HepG2 (cell line): ENCODE results near the gene ADIPOR2. TPM values are rescaled to one million over a fixed set of nuclear protein-coding genes. Genes with fewer than 3 reads are reported as not detected.

Experiments
- ATAC-seq: fragments of 200-7000 bp; cut with Tn5 transposase; 3 replicates; pipeline ENCODE4 v1.9.1; 2020; ENCODE audit warnings: mild to moderate bottlenecking, moderate library complexity
- BruUV-seq: library from RNA; stranded (reverse); fragments of 400-500 nt; replicated peaks from 2 replicates; lab custom pipeline; 2021; lab: Mats Ljungman, UMichigan
- CTCF ChIA-PET: fragments of 300-600 bp; formaldehyde crosslinking; extraction: SDS; loops from one replicate; lab custom pipeline; 2021; ENCODE audit warnings: low total read pairs, inconsistent platforms, low intra/inter-chr PET ratio; lab: Yijun Ruan, JAX
- POLR2A ChIA-PET: fragments of 350-600 bp; sonication (Branson Sonifier 250); formaldehyde crosslinking; loops from one replicate; lab custom pipeline; 2020; ENCODE audit warnings: antibody characterized with exemption, inconsistent platforms; lab: Yijun Ruan, JAX
- DNase-seq: peaks from one replicate; pipeline ENCODE4 v3.0.0-alpha.2; 2015; ENCODE audit warnings: low spot score
- FAIRE-seq: peaks from 3 replicates; lab custom pipeline; 2011; peaks lifted over from hg19 to GRCh38; lab: Jason Lieb, UNC
- H2AFZ ChIP-seq: one replicate; pipeline ENCODE4 v1.6.1; 2011; ENCODE audit warnings: low read length, inconsistent platforms
- H3K27ac ChIP-seq: fragments of 300-600 bp; 3 replicates; pipeline ENCODE4 v1.8.0; 2011; ENCODE audit warnings: mixed run types, mild to moderate bottlenecking, mixed read lengths, low read length, inconsistent platforms; ENCODE audit not compliant: insufficient read depth; ENCODE audit errors: extremely low read length
- H3K27me3 ChIP-seq, 2 experiments: fragments of 200-600 bp in 1 of 2; 2 replicates in 1 of 2; 3 replicates in 1 of 2; pipeline versions ENCODE4 v1.6.0 to v1.8.0; 2011; ENCODE audit warnings: low read length in 2 of 2, mild to moderate bottlenecking in 2 of 2, moderate library complexity in 2 of 2, inconsistent platforms in 1 of 2; ENCODE audit not compliant: insufficient read depth in 2 of 2, control insufficient read depth in 1 of 2
- H3K36me3 ChIP-seq, 2 experiments: fragments of 200-600 bp in 1 of 2; replicated peaks in 1 of 2; 2 replicates in 1 of 2; 3 replicates in 1 of 2; pipeline versions ENCODE4 v1.5.1 to v1.8.0; 2011; ENCODE audit warnings: low read length in 2 of 2, inconsistent platforms in 1 of 2; ENCODE audit not compliant: insufficient read depth in 2 of 2, control insufficient read depth in 1 of 2
- H3K4me1 ChIP-seq: 2 replicates; pipeline ENCODE4 v1.5.1; 2012; ENCODE audit warnings: low read length, inconsistent platforms; ENCODE audit not compliant: insufficient read depth
- H3K4me2 ChIP-seq: 2 replicates; pipeline ENCODE4 v1.6.0; 2011; ENCODE audit warnings: low read depth, low read length, inconsistent platforms
- H3K4me3 ChIP-seq, 3 experiments: fragments of 200-600 bp in 1 of 3; sonication (generic), shearing (Covaris generic) in 1 of 3; replicated peaks in 1 of 3; 2 replicates each; pipeline ENCODE4 v1.5.1; 2011 to 2016; ENCODE audit warnings: low read length in 3 of 3, inconsistent platforms in 2 of 3, low read depth in 2 of 3, mild to moderate bottlenecking in 2 of 3, control low read depth in 1 of 3, mixed read lengths in 1 of 3; ENCODE audit not compliant: insufficient read depth in 1 of 3
- H3K79me2 ChIP-seq: one replicate; pipeline ENCODE4 v1.6.1; 2011; ENCODE audit warnings: low read length, inconsistent platforms; ENCODE audit not compliant: insufficient read depth
- H3K9ac ChIP-seq: 2 replicates; pipeline ENCODE4 v1.6.0; 2011; ENCODE audit warnings: mild to moderate bottlenecking, low read depth, low read length, inconsistent platforms; ENCODE audit not compliant: insufficient read depth
- H3K9me3 ChIP-seq: 2 replicates; pipeline ENCODE4 v1.5.1; 2012; ENCODE audit warnings: mild to moderate bottlenecking, low read length
- H4K20me1 ChIP-seq: 2 replicates; pipeline ENCODE4 v1.6.0; 2011; ENCODE audit warnings: inconsistent platforms, mild to moderate bottlenecking, low read length, moderate library complexity; ENCODE audit not compliant: insufficient read depth
- ASH2L ChIP-seq: fragments of 300-600, 200-600 bp; sonication (generic); IDR thresholded peaks from 2 replicates; pipeline ENCODE4 v1.7.0; 2017; ENCODE audit warnings: low read depth, mild to moderate bottlenecking, moderate library complexity, mixed read lengths, low read length; ENCODE audit not compliant: insufficient read length
- DNMT3B ChIP-seq: conservative IDR thresholded peaks from 2 replicates; pipeline ENCODE4 v1.6.1; 2016; ENCODE audit warnings: missing biosample characterization, control low read depth
- ERF ChIP-seq: IDR thresholded peaks from 2 replicates; pipeline ENCODE4 v1.6.1; 2018; ENCODE audit warnings: missing biosample characterization, missing genetic modification reagents
- GZF1 ChIP-seq: sonication (generic); formaldehyde crosslinking; IDR thresholded peaks from 2 replicates; pipeline ENCODE4 v1.5.1; 2020; ENCODE audit warnings: mild to moderate bottlenecking, missing genetic modification reagents
- HNF1B ChIP-seq: sonication (generic); formaldehyde crosslinking; IDR thresholded peaks from 2 replicates; pipeline ENCODE4 v1.5.1; 2020; ENCODE audit warnings: mild to moderate bottlenecking, moderate library complexity, missing genetic modification reagents
- JDP2 ChIP-seq: sonication (generic); formaldehyde crosslinking; IDR thresholded peaks from 2 replicates; pipeline ENCODE4 v1.8.1; 2022; ENCODE audit warnings: missing genetic modification reagents, borderline replicate concordance
- NCOA2 ChIP-seq: sonication (generic); formaldehyde crosslinking; IDR thresholded peaks from 2 replicates; pipeline ENCODE4 v1.8.0; 2022; ENCODE audit warnings: inconsistent platforms
- NFYB ChIP-seq: sonication (generic); formaldehyde crosslinking; IDR thresholded peaks from 2 replicates; pipeline ENCODE4 v1.4.0; 2020; ENCODE audit warnings: missing genetic modification reagents
- REPIN1 ChIP-seq: sonication (generic); formaldehyde crosslinking; IDR thresholded peaks from 2 replicates; pipeline ENCODE4 v1.8.0; 2022; ENCODE audit warnings: missing genetic modification reagents, low read depth, mild to moderate bottlenecking, borderline replicate concordance
- TP53 ChIP-seq: sonication (generic); formaldehyde crosslinking; conservative IDR thresholded peaks from 2 replicates; pipeline ENCODE4 v1.4.0; 2020; ENCODE audit warnings: missing genetic modification reagents
- TRIM24 ChIP-seq: sonication (generic); formaldehyde crosslinking; IDR thresholded peaks from 2 replicates; pipeline ENCODE4 v1.8.0; 2022; ENCODE audit warnings: mild to moderate bottlenecking, missing genetic modification reagents
- ZBTB34 ChIP-seq: sonication (generic); formaldehyde crosslinking; IDR thresholded peaks from 2 replicates; pipeline ENCODE4 v1.8.0; 2022; ENCODE audit warnings: mild to moderate bottlenecking, missing genetic modification reagents
- ZC3H13 ChIP-seq: sonication (generic); formaldehyde crosslinking; IDR thresholded peaks from 2 replicates; pipeline ENCODE4 v1.8.1; 2023; ENCODE audit warnings: mild to moderate bottlenecking, missing genetic modification reagents, moderate library complexity
- ZNF484 ChIP-seq: sonication (generic); formaldehyde crosslinking; IDR thresholded peaks from 2 replicates; pipeline ENCODE4 v1.5.1; 2020; ENCODE audit warnings: mild to moderate bottlenecking, low read depth, missing genetic modification reagents, borderline replicate concordance
- ZNF7 ChIP-seq: IDR thresholded peaks from 2 replicates; pipeline ENCODE4 v1.6.1; 2016; ENCODE audit warnings: missing biosample characterization, missing genetic modification reagents
- WGBS: methylation state at CpG from one replicate; pipeline ENCODE4 v1.1.6; 2017; ENCODE audit warnings: low lambda C conversion rate; 5-methylcytosine and 5-hydroxymethylcytosine counted together
- in situ Hi-C: cut with HindIII; loops from 2 replicates; pipeline ENCODE4 v1.10.0; 2017; ENCODE audit warnings: low pct_unique_long_range_greater_than_20kb; ENCODE audit not compliant: extremely low pct_ligation_motif_present
- intact Hi-C: fragments of 100-400 bp; cut with micrococcal nuclease; formaldehyde crosslinking; loops from one replicate; pipeline ENCODE4 v1.10.0; 2022; ENCODE audit not compliant: unreplicated experiment
- polyA plus RNA-seq, 8 experiments: library from polyadenylated mRNA; depleted of rRNA in 3 of 8; stranded (reverse) in 7 of 8; unstranded in 1 of 8; fragments of >200 nt; fragmentation: Illumina TruSeq in 4 of 8; extraction: Trizol in 4 of 8; gene quantifications; 2 replicates each; pipeline versions ENCODE4 v1.2.1 to v1.2.3, GENCODE V29; 2011 to 2016; ENCODE audit warnings: low read depth in 4 of 8, missing spikeins in 1 of 8, mixed read lengths in 1 of 8; ENCODE audit not compliant: insufficient read depth in 1 of 8
- total RNA-seq, 5 experiments: library from RNA; depleted of rRNA; stranded (reverse); fragments of >200 nt; fragmentation: Illumina TruSeq; extraction: Trizol; gene quantifications; 2 replicates each; pipeline ENCODE4 v1.2.3, GENCODE V29; 2016; ENCODE audit warnings: low read depth in 1 of 5

The ADIPOR2 gene
- total and polyA plus RNA-seq, 2 of the 13 experiments (the other 11 are each of a cell fraction or from before 2014, with no cell fraction given), result 35.2 to 52.2 TPM

GRCh38 chr12:1808036-1808797 is 117.3 kb downstream of the ADIPOR2 start:
- no peak overlapping the region for H2AFZ ChIP-seq
- POLR2A ChIA-PET, result no interaction called here
- TF ChIP-seq REPIN1 (CRISPR knock-in tag) (no peak), DNMT3B (CRISPR knock-in tag) (no peak), HNF1B (no peak), JDP2 (CRISPR knock-in tag) (no peak), ASH2L (no peak), GZF1 (CRISPR knock-in tag) (no peak), TRIM24 (CRISPR knock-in tag) (no peak), ZBTB34 (CRISPR knock-in tag) (no peak), NCOA2 (CRISPR knock-in tag) (no peak), ZNF7 (CRISPR knock-in tag) (no peak), ZNF484 (no peak), ZC3H13 (CRISPR knock-in tag) (no peak), ERF (CRISPR knock-in tag) (no peak), TP53 (no peak), NFYB (CRISPR knock-in tag) (no peak)
- CTCF ChIA-PET, result no interaction called here
- no peak overlapping the region for H3K9ac ChIP-seq
- intact Hi-C loops, result no loop called here
- 95% methylated on average over 16 of the region's 19 CpGs for WGBS
- ATAC-seq, result no peak
- H3K79me2 ChIP-seq, result peaks cover 4% of the 10 kb centered on the region
- peaks cover 86% of the 10 kb centered on the region for H3K4me1 ChIP-seq
- BruUV-seq, result TSS peak; percentile 17
- FAIRE-seq, result no peak
- H3K4me3 ChIP-seq, result no peak overlapping the region
- H4K20me1 ChIP-seq, result no peaks in the 10 kb centered on the region
- no peaks in the 10 kb centered on the region for H3K27me3 ChIP-seq
- no peak overlapping the region for H3K27ac ChIP-seq
- DNase-seq, result no peak
- in situ Hi-C loops, result loop anchor here (10.0 kb wide), 1 partner anchor 227 kb away; no protein-coding TSS in a partner anchor
- H3K36me3 ChIP-seq, result no peaks in the 10 kb centered on the region
- 0 out of 2 replicates have a peak overlapping the region, but pooled peaks have one; percentile 1 for H3K4me2 ChIP-seq
- H3K9me3 ChIP-seq, result no peaks in the 10 kb centered on the region
